ENCODE data around the gene CLEC2D.
"Not testable (repeated sequence)": the region's sequence is repeated elsewhere in the genome, so short reads cannot be mapped to it uniquely, and the experiment has no call there.

DNA sequence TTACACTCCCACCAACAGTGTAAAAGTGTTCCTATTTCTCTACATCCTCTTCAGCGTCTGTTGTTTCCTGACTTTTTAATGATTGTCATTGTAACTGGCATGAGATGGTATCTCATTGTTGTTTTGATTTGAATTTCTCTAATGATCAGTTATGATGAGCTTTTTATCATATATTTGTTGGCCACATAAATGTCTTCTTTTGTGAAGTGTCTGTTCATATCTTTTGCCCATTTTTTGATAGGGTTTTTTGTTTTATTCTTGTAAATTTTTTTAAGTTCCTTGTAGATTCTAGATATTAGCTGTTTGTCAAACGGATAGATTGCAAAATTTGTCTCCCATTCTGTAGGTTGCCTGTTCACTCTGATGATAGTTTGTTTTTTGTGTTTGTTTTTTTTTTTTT lies 13.4 kb downstream of the CLEC2D start:
- not testable (repeated sequence) for TF ChIP-seq EZH2phosphoT487 (IDR thresholded peaks at IDR 0.05; ENCODE audit: borderline replicate concordance, low read length)
- TF ChIP-seq, protein P1, sequence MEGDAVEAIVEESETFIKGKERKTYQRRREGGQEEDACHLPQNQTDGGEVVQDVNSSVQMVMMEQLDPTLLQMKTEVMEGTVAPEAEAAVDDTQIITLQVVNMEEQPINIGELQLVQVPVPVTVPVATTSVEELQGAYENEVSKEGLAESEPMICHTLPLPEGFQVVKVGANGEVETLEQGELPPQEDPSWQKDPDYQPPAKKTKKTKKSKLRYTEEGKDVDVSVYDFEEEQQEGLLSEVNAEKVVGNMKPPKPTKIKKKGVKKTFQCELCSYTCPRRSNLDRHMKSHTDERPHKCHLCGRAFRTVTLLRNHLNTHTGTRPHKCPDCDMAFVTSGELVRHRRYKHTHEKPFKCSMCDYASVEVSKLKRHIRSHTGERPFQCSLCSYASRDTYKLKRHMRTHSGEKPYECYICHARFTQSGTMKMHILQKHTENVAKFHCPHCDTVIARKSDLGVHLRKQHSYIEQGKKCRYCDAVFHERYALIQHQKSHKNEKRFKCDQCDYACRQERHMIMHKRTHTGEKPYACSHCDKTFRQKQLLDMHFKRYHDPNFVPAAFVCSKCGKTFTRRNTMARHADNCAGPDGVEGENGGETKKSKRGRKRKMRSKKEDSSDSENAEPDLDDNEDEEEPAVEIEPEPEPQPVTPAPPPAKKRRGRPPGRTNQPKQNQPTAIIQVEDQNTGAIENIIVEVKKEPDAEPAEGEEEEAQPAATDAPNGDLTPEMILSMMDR (IDR thresholded peaks at IDR 0.05; ENCODE audit: low read depth, low read length, poor library complexity, severe bottlenecking) = not testable (repeated sequence)

Measured in DOHH2 (cell line).